Stimulated activated CD4-positive, alpha-beta T cell treated with anti-CD3 and anti-CD28 coated beads, Interleukin-2, amount 100 ng/mL, for 4 hours (primary cell): Measurements from ENCODE around the gene KBTBD8.

ENCODE experiments used
- DNase-seq: peaks from one replicate; pipeline ENCODE4 v3.0.0-alpha.2; 2020; ENCODE audit warnings: low read depth

The KBTBD8 gene

DNA sequence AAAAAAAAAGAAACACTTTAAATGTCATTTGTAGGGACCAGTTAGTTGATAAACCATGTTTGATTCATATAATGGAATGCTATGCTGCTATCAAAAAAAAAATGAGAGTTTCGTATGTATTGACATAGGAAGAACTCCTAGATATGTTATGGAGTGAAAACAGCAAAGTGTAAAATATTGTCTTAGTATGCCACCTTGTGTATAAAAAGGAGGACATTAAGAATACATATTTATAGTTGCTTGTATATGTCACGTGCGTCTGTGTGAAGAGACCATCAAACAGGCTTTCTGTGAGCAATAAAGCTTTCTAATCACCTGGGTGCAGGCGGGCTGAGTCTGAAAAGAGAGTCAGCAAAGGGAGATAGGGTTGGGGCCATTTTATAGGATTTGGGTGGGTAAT is 39.5 kb downstream of the KBTBD8 start:
- DNase-seq: no peak

DNA sequence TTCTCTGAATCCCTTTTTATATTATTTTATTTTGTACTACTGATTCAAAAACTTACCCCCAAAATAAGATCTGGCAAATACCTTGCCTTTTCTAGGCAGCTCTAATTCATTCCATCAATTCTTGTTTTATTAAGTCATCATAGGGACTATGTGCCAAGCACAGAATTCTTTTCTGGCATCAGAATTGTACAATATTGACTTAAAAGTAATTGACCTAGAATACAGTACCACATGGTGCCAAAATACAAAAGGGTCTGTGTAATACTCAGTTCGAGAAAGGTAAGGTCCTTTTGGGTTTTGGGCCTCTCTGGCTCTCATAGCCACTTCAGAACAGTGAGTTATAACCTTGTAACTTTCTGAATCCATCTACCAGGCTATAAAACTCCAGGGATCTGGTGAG is 46.2 kb downstream of the KBTBD8 start:
- no peak for DNase-seq

DNA sequence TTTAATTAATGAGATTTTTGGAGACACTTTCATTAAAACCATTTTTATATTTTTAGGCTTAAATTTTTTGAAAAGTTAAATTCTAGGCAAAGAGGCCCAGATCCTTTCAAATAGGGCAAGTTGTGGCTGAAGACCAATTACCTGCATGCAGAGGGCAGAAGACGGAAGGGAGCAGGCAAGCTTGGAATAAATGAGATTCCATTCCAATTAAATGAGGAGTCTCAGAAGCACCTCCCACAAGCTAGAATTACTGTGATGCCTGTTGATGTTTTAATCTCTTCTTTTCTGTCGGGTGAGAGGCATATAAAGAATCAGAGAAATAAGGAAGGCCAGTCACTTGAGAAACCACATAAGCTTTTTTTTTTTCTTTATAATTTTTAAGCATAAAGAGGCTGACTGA is 46.8 kb downstream of the KBTBD8 start:
- DNase-seq: no peak

DNA sequence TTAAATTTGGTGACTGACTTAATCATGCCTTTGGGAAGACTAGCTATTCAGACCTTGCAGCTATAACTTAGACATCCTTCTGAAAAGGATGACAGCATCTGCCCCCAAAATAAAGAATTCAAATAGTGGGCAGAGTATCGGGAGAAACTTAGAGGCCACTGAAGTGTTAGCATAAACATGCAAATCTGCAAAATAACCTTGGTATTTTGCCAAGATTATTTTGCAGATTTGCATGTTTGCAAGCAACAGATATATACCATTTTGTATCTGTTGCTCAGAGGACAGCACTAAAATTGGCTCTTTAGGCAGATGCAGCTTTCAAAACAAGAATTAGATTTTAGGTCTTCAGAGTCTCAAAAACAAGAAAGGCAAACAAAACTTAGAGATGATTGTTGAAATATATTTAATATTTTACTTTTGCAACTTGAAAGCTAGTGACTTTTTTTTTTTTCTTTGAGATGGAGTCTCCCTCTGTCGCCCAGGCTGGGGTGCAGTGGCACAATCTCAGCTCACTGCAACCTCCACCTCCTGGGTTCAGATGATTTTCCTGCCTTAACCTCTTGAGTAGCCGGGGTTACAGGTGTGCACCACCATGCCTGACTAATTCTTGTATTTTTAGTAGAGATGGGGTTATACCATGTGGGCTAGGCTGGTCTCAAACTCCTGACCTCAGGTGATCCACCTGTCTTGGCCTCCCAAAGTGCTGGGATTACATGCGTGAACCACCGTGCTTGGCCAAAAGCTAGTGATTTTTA is 47.8 kb downstream of the KBTBD8 start:
- DNase-seq: no peak

DNA sequence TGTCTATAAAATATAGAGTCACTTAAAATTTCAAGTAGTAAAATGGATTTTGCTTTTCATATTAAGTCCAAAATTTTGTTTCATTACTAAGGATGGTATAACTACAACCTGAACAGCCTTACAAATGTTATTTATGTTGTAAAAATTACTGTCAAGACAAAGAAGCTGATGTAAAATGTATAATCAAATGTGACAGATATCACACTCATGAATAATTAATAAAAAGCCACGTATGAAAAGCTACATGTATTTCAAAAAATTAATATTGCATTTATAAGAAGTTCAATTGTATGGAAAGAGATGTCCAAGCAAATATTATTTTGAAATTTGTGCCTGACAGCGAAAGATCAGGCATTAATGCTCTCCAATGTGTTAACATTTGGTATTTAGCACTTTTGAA is 48.9 kb downstream of the KBTBD8 start:
- DNase-seq: no peak

DNA sequence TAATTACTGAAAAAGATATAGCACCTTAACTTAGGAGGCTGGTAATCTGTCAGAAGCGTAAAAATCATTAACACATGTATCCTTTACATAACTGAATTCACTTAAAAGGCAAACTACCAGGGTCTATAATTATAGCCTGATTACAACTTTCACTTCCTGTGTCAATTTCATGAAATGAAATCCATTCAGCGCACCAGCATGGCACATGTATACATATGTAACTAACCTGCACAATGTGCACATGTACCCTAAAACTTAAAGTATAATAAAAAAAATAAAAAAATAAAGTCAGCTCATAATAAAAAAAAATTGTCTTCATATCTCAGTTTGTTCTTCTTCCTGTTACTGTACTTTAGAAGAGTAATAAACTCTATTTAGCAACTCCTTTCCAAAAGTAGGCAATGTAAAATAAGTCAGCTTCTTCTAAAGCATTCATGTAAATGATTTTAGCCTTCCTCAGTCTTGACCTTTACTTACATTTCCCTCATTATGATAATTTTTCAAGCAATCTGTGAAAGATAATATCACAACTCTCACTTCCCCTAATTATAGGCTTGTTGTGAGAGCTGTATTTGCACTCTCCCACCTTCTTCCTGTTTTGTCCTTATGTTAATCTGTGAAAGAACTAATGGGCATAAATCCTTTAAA is 50.1 kb downstream of the KBTBD8 start:
- DNase-seq: no peak

DNA sequence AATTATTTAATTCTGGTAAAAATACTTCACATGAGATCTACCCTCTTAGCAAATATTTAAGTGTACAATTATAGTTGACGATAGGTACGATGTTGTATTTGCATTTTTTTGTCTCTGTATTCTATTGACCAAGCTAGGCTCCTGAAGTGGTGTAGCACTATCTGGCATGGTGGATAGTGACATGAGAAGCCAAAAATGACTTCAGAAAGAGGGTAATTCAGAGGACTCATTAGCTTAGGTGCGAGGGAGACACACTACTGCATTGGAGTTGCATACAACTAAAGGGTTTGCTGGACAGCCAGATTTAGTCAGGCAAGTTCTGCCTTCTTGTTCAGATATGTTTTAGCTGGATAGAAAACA is 50.6 kb downstream of the KBTBD8 start:
- DNase-seq: no peak

DNA sequence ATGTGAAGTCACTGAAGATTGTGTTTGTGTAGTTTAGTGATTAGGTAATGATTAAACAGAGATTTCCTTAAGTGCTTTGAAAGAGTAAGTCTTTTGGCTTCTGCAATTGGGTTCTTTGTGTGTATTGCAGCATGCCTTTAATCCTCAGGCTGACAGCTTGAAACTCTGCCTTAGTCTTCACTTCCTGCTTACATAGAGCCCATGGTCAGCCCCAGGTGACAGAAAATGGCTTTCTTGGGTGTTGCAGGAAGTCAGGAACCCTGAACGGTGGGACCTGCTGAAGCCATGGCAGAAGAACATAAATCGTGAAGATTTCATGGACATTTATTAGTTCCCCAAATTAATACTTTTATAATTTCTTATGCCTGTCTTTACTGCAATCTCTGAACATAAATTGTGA is 61.3 kb downstream of the KBTBD8 start:
- no peak for DNase-seq
